Right renal cortex interstitium (tissue), 3 donors: ENCODE results near the gene HOXB1. TPM values are rescaled to one million over a fixed set of nuclear protein-coding genes. Genes with fewer than 3 reads are reported as not detected.
"Not testable (repeated sequence)": the region's sequence is repeated elsewhere in the genome, so short reads cannot be mapped to it uniquely, and the experiment has no call there.

Experiments
- DNase-seq, 3 donors: peaks; one replicate each; pipeline ENCODE4 v3.0.0-alpha.2; 2013; ENCODE audit warnings: low read depth in 3 of 3, low spot score in 2 of 3
- polyA plus RNA-seq, 3 donors: library from polyadenylated mRNA; unstranded; fragments of 120-200 nt; gene quantifications; one replicate each; pipeline ENCODE4 v1.2.1, GENCODE V29; 2013; ENCODE audit not compliant: insufficient read length in 3 of 3

Gene HOXB1
- polyA plus RNA-seq, 3 donors, result 0.17 to 0.35 (median 0.26) TPM

- DNase-seq, result no peak
These were observed 3.9 kb downstream of the HOXB1 start for GRCh38 chr17:48526608-48527546.

DNA sequence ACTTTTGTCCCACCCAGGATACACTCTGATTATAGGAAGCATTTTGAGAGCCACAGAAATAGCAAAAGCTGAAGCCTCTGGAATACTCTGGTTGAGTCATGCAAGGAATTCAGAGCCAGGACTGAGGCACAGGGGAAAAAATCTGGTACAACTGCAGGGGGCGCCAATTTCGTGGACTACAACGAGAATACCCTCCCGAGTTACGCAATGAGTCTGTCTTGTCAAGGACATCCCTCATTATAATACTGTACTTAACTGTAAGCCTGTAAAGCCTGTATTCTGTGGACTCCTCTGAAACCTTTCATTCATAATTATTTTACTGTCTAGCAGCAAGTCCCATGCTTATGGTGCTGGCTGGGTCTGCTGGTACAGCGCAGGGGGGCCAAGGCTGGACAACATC lies 7.8 kb downstream of the HOXB1 start:
- no peak for DNase-seq

DNA sequence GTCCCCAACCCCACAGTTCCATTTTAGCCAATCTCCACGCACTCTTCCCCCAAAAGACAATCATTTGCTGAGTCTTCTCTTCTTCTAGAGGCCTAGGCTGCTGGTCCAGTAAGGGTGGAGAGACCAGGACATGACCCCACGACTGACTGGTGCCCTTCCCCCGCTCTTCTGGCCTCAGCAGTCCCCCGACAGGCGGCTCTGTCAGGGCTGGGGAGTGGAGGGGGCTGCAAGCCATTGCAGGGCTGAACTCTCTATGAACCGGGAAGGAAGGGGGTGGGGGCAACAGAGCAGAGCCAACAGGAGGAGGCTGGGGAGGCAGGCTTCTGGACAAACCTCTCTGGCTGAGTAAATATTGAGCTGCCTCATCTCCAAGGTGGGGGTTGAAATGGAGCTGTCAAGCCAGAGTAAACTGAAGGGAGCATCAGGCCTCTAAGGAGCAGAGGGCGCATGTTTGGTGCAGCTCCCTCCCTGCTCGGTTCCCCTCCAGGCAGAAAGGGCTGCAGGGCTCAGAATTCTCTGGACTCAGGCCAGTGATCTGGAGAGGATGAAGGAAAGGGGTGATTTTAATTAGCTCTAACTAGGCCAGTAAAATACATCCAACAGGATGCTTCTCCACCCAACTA lies 8.7 kb downstream of the HOXB1 start:
- DNase-seq, result no peak

DNA sequence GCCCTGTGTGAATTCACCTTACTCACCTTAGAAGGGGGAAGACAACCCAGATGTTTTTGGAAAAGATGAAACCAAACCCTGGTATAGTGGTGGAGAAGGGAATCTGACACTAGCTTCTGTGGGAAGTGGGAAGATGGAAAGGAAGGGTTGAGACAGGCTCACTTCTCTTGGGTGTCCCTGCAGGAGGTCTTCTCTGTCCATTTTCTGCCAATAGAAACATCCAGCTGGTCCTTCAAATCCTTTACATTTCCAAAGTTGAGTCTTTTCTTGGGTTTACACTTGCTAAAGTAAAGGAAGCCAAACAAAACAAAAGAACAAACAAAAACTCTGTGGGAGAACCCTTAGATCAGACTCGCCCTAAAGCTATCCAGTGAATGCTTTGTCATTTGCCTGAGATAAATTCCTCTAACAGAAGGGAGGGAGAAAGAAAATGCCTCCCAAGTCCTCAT lies 10.2 kb downstream of the HOXB1 start:
- no peak for DNase-seq

DNA sequence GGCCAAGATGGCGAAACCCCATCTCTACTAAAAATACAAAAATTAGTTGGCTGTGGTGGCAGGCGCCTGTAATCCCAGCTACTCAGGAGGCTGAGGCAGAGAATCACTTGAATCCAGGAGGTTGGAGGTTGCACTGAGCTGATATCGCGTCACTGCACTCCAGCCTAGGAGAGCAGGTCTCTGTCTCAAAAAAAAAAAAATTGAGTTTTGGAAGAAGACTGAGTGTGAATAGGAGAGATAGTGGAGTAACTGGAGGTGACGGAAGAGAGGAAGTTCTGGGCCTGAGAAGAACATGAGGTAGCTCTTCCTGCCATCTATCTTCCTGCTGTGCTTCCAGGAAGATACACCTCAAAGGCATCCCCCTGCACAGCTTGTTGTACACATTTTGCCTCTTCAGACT lies 11.4 kb downstream of the HOXB1 start:
- DNase-seq, result no peak

DNA sequence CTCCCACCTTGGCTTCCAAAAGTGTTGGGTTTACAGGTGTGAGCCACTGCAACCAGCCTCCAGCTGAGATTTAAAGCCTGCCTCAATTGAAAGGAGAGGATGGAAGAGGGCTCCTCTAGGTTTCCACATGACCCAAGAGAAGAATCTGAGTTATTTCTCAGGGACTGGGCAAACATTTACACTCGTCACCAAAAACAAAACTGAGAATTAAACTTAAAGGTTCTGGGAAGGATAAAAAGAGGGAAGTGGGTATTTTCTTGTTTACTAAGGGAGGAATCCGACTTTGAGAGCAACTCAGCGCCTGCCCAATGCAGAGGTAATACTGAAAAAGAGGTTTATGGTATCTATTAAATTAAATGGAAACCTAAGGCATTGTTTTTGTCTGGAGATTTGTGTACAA lies 13.3 kb downstream of the HOXB1 start:
- DNase-seq, result no peak

DNA sequence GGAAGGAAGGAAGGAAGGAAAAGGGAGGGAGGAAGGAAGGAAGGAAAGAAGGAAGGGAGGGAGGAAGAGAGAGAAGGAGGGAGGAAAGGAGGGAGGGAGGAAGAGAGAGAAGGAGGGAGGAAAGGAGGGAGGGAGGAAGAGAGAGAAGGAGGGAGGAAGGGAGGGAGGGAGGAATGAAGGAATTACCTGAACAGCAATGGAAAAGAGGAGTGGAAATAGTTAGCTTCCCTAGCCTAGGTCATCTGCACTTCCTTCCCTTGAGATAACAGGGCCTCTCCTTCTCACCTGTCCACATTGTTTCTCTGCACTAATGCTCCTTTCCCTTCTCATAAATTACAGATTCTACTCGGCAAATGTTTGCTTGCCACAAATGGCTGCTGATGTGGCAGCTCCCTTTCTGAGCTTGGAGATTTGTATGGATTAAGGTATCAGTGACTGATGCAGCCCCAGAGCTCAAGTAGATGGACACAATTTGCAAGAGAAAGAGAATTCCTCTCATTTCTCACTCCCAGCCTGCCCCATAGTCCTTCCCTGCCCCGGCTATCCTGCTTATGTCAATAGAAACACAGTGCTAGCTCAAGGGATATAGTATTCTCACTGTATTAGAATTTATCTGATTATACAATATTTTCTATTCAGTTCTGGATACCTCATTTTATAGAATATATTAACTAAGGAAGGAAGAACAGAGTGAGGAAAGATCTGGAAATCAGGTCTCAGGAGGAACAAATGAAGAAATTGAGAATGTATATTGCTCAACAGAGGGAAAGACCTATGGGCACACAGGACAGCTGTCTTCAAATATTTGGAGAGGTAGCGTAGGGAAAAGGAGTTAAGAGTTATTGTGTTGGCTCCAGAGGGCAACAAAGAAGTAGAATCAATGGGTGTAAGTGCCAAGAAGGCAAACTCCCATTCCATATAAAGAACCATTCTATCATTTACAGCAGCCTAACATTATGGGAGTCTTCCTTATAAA lies 14.6 kb downstream of the HOXB1 start:
- DNase-seq, result no peak

- DNase-seq, result no peak
These were observed 16.3 kb downstream of the HOXB1 start for GRCh38 chr17:48514477-48514876.

GRCh38 chr17:48513666-48514455 lies 16.9 kb downstream of the HOXB1 start:
- DNase-seq, result no peak

DNA sequence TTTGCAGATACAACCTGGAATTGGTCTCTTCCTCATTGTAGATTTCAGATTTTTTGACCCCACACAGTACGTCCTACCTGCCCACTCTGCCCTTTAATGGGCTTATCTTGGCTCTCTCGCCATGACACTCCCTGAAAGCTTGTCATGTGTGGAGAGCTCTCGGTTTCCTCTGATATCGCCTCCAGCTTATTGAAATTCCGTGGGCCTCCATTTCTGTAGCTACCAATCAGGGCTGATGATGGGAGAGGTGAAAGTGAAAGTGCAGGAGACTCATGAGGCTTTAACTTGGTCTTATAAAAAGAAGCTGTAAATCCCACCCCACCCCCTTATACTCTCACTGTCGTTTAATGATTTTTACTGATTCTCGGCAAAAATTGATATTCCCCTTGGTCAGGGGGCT lies 17.7 kb downstream of the HOXB1 start:
- no peak for DNase-seq

GRCh38 chr17:48510761-48511604 lies 19.8 kb downstream of the HOXB1 start:
- DNase-seq, result no peak

- DNase-seq, result no peak
These were observed 20.4 kb downstream of the HOXB1 start for GRCh38 chr17:48510381-48510760.

GRCh38 chr17:48509708-48510107 lies 21.1 kb downstream of the HOXB1 start:
- DNase-seq, result not testable (repeated sequence)

DNA sequence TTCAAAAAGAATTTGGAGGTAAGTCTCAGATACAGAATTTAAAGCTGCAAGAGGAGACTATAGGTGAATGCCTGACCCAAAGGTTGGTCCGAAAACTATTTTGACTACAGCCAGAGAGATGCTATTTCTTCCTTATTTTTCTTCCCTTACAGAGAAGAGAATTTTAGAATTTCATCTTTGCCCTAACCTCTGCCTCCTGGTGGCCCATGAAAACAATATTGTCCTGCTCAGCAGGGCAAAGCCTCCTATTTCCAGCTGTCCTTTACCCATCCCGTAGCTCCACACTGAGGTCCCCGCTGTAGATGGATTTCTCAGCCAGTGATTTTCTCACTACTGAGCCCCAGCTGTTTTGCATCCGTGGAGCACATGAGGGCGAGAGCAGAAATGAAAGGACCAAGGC lies 24.6 kb downstream of the HOXB1 start:
- DNase-seq, result no peak

GRCh38 chr17:48505788-48506187 lies 25.0 kb downstream of the HOXB1 start:
- DNase-seq, result no peak

DNA sequence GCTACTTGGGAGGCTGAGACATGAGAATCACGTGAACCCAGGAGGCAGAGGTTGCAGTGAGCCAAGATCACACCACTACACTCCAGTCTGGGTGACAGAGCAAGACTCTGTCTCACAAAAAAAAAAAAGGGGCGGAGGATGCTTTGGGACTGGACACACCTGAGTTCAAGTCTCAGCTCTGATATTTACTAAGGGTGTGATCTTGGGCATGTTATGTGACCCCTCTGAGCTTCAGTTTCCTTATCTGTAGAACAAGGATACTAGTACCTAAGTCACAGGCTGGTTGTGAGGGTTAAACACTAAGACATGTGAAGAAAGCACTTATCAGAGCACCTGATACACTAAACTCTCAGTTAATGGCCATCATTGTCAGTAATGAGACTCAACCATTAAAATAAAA lies 25.9 kb downstream of the HOXB1 start:
- no peak for DNase-seq

GRCh38 chr17:48503747-48504146 lies 27.1 kb downstream of the HOXB1 start:
- DNase-seq, result no peak

DNA sequence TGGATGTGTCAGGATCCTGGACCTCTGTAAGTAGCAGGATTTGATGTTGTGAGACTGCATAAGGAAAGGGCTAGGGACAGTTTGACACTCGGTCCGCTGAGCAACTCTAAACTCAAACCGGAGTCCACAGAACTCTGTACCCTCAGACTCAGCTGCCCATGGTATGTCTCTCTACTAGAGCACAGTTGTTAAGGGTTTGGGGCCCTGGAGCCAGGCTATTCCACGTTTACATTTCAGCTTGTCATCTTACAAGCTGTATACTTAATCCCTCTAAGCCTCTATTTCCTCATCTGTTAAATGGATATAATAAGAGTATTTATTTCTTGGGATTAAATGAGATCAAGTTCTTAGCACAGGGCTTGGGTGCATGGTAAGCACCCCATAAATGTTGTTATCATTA lies 27.9 kb downstream of the HOXB1 start:
- DNase-seq, result no peak

- no peak for DNase-seq
These were observed 28.5 kb downstream of the HOXB1 start for GRCh38 chr17:48502312-48502711.
